ENCODE results near the gene SRC.

DNA sequence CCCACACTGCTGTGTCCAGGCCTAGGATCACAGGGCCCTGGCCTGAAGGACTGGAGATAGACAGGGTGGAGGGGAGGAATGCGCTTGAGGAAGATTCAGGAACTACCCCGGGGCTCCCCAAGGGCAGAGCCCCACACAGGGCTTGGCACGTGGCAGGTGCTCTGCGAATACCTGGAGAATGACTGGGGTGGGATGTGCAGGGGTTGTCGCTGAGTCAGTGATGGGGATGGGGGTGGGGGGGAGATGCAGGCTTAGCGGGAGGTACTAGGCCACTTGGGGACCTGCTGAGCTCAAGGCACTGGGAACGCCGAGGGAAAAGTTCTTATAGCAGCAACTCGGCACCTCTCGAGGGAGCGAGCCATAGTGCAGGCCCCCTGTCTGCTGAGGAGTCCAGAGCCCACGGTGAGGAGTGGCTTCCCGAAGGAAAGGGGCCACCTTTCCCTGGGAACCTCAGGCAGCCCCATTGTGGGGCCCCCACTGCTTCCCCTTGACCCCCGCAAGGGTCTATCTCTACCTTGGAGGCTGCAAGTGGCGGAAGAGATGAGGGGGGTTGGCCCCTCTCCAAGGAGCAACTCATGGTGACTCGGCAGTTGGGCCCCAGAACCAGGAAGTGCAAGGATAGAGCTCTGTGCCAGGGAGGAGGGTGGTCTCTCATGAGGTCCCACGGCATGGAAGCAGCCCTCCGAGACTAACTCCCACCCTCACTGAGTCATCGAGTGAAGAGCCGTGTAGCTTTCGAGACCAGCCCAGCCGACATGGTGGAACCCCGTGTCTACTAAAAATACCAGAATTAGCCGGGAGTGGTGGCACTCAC, 33.1 kb downstream of the SRC start:
- no peak for TF ChIP-seq POLR2A (IDR thresholded peaks at IDR 0.05)
- TF ChIP-seq CTCF (IDR thresholded peaks at IDR 0.05), result no peak
- TF ChIP-seq POLR2AphosphoS5 (IDR thresholded peaks at IDR 0.05), result no peak

Measured in prostate gland (tissue), 2 donors.